Measurements from ENCODE around the gene STK25. TPM values are rescaled to one million over a fixed set of nuclear protein-coding genes. Genes with fewer than 3 reads are reported as not detected.

The STK25 gene
- total RNA-seq, 1 donor from 2014 or later = 296 TPM

GRCh38 chr2:241505781-241506201 is 2.6 kb downstream of the STK25 start:
- DNase-seq (ENCODE audit: low spot score) = no peak
- TF ChIP-seq, protein P1, sequence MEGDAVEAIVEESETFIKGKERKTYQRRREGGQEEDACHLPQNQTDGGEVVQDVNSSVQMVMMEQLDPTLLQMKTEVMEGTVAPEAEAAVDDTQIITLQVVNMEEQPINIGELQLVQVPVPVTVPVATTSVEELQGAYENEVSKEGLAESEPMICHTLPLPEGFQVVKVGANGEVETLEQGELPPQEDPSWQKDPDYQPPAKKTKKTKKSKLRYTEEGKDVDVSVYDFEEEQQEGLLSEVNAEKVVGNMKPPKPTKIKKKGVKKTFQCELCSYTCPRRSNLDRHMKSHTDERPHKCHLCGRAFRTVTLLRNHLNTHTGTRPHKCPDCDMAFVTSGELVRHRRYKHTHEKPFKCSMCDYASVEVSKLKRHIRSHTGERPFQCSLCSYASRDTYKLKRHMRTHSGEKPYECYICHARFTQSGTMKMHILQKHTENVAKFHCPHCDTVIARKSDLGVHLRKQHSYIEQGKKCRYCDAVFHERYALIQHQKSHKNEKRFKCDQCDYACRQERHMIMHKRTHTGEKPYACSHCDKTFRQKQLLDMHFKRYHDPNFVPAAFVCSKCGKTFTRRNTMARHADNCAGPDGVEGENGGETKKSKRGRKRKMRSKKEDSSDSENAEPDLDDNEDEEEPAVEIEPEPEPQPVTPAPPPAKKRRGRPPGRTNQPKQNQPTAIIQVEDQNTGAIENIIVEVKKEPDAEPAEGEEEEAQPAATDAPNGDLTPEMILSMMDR (IDR thresholded peaks at IDR 0.05; ENCODE audit: unreplicated experiment) = no peak
- H3K27ac Mint-ChIP-seq (ENCODE audit: unreplicated experiment) = no peak overlapping the region
- no peaks in the 10 kb centered on the region for H3K9me3 Mint-ChIP-seq (ENCODE audit: unreplicated experiment)
- peaks cover 17% of the 10 kb centered on the region for H3K27me3 Mint-ChIP-seq (ENCODE audit: unreplicated experiment)
- no peak overlapping the region for H3K4me3 Mint-ChIP-seq (ENCODE audit: unreplicated experiment)
- peaks cover 22% of the 10 kb centered on the region for H3K36me3 Mint-ChIP-seq (ENCODE audit: low read depth, unreplicated experiment)
- peaks cover 16% of the 10 kb centered on the region for H3K4me1 Mint-ChIP-seq (ENCODE audit: unreplicated experiment)

GRCh38 chr2:241505086-241505780 is 3.2 kb downstream of the STK25 start:
- DNase-seq (ENCODE audit: low spot score) = no peak
- peaks cover 16% of the 10 kb centered on the region for H3K4me1 Mint-ChIP-seq (ENCODE audit: unreplicated experiment)
- TF ChIP-seq, protein P1 (IDR thresholded peaks at IDR 0.05; ENCODE audit: unreplicated experiment) = no peak
- no peak overlapping the region for H3K4me3 Mint-ChIP-seq (ENCODE audit: unreplicated experiment)
- H3K9me3 Mint-ChIP-seq (ENCODE audit: unreplicated experiment) = no peaks in the 10 kb centered on the region
- H3K27me3 Mint-ChIP-seq (ENCODE audit: unreplicated experiment) = peaks cover 20% of the 10 kb centered on the region
- peaks cover 20% of the 10 kb centered on the region for H3K36me3 Mint-ChIP-seq (ENCODE audit: low read depth, unreplicated experiment)
- H3K27ac Mint-ChIP-seq (ENCODE audit: unreplicated experiment) = peak overlapping the region; percentile 64

- Mint-ChIP-seq H3K27ac (ENCODE audit: unreplicated experiment) (no peak overlapping the region), H3K36me3 (ENCODE audit: low read depth, unreplicated experiment) (peaks cover 12% of the 10 kb centered on the region), H3K9me3 (ENCODE audit: unreplicated experiment) (no peaks in the 10 kb centered on the region), H3K27me3 (ENCODE audit: unreplicated experiment) (peaks cover 19% of the 10 kb centered on the region), H3K4me1 (ENCODE audit: unreplicated experiment) (peaks cover 11% of the 10 kb centered on the region), H3K4me3 (ENCODE audit: unreplicated experiment) (no peak overlapping the region)
- DNase-seq (ENCODE audit: low spot score) = no peak
- TF ChIP-seq, protein P1 (IDR thresholded peaks at IDR 0.05; ENCODE audit: unreplicated experiment) = no peak
Observed at GRCh38 chr2:241503776-241504392, 4.5 kb downstream of the STK25 start.

GRCh38 chr2:241502281-241502680 is 6.1 kb downstream of the STK25 start:
- Mint-ChIP-seq H3K4me1 (ENCODE audit: unreplicated experiment) (peaks cover 10% of the 10 kb centered on the region), H3K4me3 (ENCODE audit: unreplicated experiment) (no peak overlapping the region), H3K36me3 (ENCODE audit: low read depth, unreplicated experiment) (peaks cover 12% of the 10 kb centered on the region), H3K9me3 (ENCODE audit: unreplicated experiment) (no peaks in the 10 kb centered on the region), H3K27ac (ENCODE audit: unreplicated experiment) (no peak overlapping the region), H3K27me3 (ENCODE audit: unreplicated experiment) (peaks cover 19% of the 10 kb centered on the region)
- DNase-seq (ENCODE audit: low spot score) = no peak
- TF ChIP-seq, protein P1 (IDR thresholded peaks at IDR 0.05; ENCODE audit: unreplicated experiment) = no peak

- H3K36me3 Mint-ChIP-seq (ENCODE audit: low read depth, unreplicated experiment) = peaks cover 7% of the 10 kb centered on the region
- H3K4me3 Mint-ChIP-seq (ENCODE audit: unreplicated experiment) = no peak overlapping the region
- H3K9me3 Mint-ChIP-seq (ENCODE audit: unreplicated experiment) = no peaks in the 10 kb centered on the region
- no peak for DNase-seq (ENCODE audit: low spot score)
- TF ChIP-seq, protein P1 (IDR thresholded peaks at IDR 0.05; ENCODE audit: unreplicated experiment) = no peak
- H3K27me3 Mint-ChIP-seq (ENCODE audit: unreplicated experiment) = peaks cover 15% of the 10 kb centered on the region
- H3K4me1 Mint-ChIP-seq (ENCODE audit: unreplicated experiment) = peaks cover 3% of the 10 kb centered on the region
- H3K27ac Mint-ChIP-seq (ENCODE audit: unreplicated experiment) = no peak overlapping the region
Observed at GRCh38 chr2:241501551-241501950, 6.8 kb downstream of the STK25 start.

Measured in endothelial cell (in vitro differentiated cells).